ENCODE data around the gene SH3TC1.

DNA sequence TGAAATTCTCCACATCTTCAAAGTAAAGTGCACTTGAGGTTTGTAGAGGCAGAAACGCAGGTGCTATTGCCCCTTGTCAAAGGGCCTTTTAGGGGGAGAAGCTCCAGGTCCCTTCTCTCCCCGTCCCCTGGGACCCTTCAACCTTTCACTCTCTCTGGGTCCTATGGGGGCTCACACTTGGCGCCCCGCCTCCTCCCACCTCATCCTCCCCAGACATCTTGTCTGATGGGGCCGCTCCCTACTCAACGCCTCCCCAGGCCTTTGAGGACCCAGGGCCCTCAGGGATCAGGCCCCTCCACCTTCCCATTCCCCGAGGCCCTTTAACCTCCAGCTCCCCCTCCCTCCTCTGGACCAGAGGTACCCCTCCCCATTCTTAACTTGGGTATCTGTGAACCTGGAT, 69.1 kb downstream of the SH3TC1 start:
- TF ChIP-seq EZH2 (IDR thresholded peaks at IDR 0.05; ENCODE audit: low read length), result no peak
- no peak for TF ChIP-seq CTCF (optimal IDR thresholded peaks at IDR 0.05 in 1 of 3, IDR thresholded peaks at IDR 0.05 in 1 of 3, conservative IDR thresholded peaks at IDR 0.05 in 1 of 3; ENCODE audit: extremely low read depth in 1 of 3, insufficient read depth in 2 of 3, low read length in 3 of 3)

Data from keratinocyte (primary cell).